Thyroid gland (tissue), 4 donors: ENCODE results near the gene FOXS1. TPM values are rescaled to one million over a fixed set of nuclear protein-coding genes. Genes with fewer than 3 reads are reported as not detected.

ENCODE experiments used
- DNase-seq, 2 donors: peaks; one replicate each; pipeline ENCODE4 v3.0.0-alpha.2; 2019
- H3K27ac ChIP-seq, 3 donors: fragments of 200-600 bp; sonication (generic); 1 replicate in 2 of 3; 2 replicates in 1 of 3; pipeline ENCODE4 v1.5.1; 2016 to 2019; ENCODE audit warnings: mild to moderate bottlenecking in 1 of 3, moderate library complexity in 1 of 3
- H3K27me3 ChIP-seq: fragments of 200-600 bp; sonication (generic); one replicate; pipeline ENCODE4 v1.5.1; 2019
- H3K36me3 ChIP-seq, 2 donors: fragments of 200-600 bp; sonication (generic); one replicate each; pipeline ENCODE4 v1.5.1; 2016 to 2019
- H3K4me1 ChIP-seq, 2 donors: fragments of 200-600 bp; sonication (generic); one replicate each; pipeline ENCODE4 v1.5.1; 2017 to 2019
- H3K4me3 ChIP-seq, 3 donors: fragments of 200-600 bp; sonication (generic); replicated peaks in 1 of 3; 1 replicate in 2 of 3; 2 replicates in 1 of 3; pipeline ENCODE4 v1.5.1; 2016; ENCODE audit warnings: mild to moderate bottlenecking in 1 of 3
- H3K9me3 ChIP-seq: fragments of 200-600 bp; sonication (generic); one replicate; pipeline ENCODE4 v1.5.1; 2017
- POLR2A ChIP-seq, 2 donors: fragments of 450-650 bp; IDR thresholded peaks; one replicate each; pipeline ENCODE4 v1.6.1; 2017; ENCODE audit warnings: antibody characterized with exemption in 2 of 2, mild to moderate bottlenecking in 2 of 2, moderate library complexity in 1 of 2
- WGBS, 2 donors: methylation state at CpG; one replicate each; pipeline ENCODE4 v1.1.5; 2017; 5-methylcytosine and 5-hydroxymethylcytosine counted together
- intact Hi-C: fragments of 100-400 bp; cut with DNase I; formaldehyde crosslinking; loops from one replicate; pipeline ENCODE4 v1.15.1; 2023
- total RNA-seq, 4 donors: library from RNA; depleted of rRNA; stranded (reverse); fragments of >200 nt; gene quantifications; one replicate each; pipeline ENCODE4 v1.2.3, GENCODE V29; 2016
- TF ChIP-seq, protein P1 (sequence below), 6 experiments: fragments of 200-600 bp in 3 of 6; fragments of 450-650 bp in 3 of 6; sonication (generic) in 3 of 6; IDR thresholded peaks; one replicate each; pipeline ENCODE4 v1.5.1; 2016 to 2019; ENCODE audit warnings: antibody characterized with exemption in 6 of 6, mild to moderate bottlenecking in 2 of 6, inconsistent platforms in 1 of 6, moderate library complexity in 1 of 6

Gene FOXS1
- total RNA-seq, 4 donors from 2014 or later: 0.44 to 1.0 TPM; not detected in 2

- H3K4me3 ChIP-seq: peak overlapping the region in 1 of 3 donors; percentile 4
- peaks cover 0 to 3% of the 10 kb centered on the region in 2 donors for H3K4me1 ChIP-seq
- no peak overlapping the region for H3K27ac ChIP-seq
- DNase-seq: peak; percentile 77 to 88
- no peaks in the 10 kb centered on the region for H3K9me3 ChIP-seq
- no peaks in the 10 kb centered on the region for H3K27me3 ChIP-seq
- intact Hi-C loops: no loop called here
- no peaks in the 10 kb centered on the region for H3K36me3 ChIP-seq
- WGBS, 2 donors: 25 to 44% methylated on average over 13 to 36 of the region's 45 CpGs
- TF ChIP-seq POLR2A (IDR thresholded peaks at IDR 0.05): no peak
- TF ChIP-seq, protein P1, sequence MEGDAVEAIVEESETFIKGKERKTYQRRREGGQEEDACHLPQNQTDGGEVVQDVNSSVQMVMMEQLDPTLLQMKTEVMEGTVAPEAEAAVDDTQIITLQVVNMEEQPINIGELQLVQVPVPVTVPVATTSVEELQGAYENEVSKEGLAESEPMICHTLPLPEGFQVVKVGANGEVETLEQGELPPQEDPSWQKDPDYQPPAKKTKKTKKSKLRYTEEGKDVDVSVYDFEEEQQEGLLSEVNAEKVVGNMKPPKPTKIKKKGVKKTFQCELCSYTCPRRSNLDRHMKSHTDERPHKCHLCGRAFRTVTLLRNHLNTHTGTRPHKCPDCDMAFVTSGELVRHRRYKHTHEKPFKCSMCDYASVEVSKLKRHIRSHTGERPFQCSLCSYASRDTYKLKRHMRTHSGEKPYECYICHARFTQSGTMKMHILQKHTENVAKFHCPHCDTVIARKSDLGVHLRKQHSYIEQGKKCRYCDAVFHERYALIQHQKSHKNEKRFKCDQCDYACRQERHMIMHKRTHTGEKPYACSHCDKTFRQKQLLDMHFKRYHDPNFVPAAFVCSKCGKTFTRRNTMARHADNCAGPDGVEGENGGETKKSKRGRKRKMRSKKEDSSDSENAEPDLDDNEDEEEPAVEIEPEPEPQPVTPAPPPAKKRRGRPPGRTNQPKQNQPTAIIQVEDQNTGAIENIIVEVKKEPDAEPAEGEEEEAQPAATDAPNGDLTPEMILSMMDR (IDR thresholded peaks at IDR 0.05): no peak
These were observed 4.0 kb upstream of the FOXS1 start for GRCh38 chr20:31849306-31849930.

DNA sequence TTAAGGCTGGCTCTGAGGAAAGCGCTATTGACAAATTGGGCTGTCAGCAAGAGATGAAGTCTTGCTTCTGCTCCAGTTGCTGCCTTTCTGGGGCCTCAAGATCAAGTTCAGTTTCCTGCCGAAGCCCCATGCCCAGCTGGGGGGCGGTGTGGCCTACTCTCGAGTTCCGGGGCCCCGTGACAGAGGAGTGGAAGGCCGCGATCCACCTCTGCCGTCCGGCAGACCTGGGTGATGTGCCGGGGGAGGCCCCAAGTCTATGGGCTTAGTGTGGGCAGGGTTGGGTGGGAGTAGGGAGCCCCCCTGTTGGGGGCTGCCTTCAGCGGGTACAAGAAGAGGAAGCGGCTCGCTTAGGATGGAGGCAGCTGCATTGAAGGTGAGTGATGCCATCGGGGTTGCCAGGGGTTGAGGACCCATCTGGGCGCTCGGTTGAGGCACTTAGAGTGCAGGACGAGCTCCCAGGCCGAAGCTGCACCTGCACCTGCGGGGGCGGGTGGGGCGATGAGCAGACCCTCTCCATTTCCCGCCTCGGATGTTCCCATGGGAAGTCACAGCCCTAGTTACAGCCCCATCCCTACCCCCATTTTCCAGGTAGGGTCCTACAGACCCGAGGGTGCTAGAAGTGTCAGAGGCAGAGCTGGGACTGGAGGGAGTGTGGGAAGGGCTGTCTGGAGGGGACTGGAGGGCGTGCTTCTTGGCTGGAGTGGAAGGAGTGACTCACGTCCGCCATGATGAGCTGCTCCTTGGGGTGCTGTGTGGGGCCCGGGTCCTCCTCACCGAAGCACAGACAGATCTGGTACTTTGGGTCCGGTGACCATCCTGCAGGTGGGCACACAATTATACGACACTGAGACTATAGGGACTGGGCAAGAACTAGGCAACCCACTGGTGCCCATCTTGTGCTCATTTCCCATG is 2.9 kb upstream of the FOXS1 start:
- WGBS, 2 donors: 88% methylated on average over 19 to 29 of the region's 32 CpGs
- Histone ChIP-seq H3K9me3 (no peaks in the 10 kb centered on the region), H3K4me1 (peaks cover 0 to 6% of the 10 kb centered on the region in 2 donors), H3K36me3 (no peaks in the 10 kb centered on the region), H3K4me3 (no peak overlapping the region), H3K27ac (no peak overlapping the region), H3K27me3 (no peaks in the 10 kb centered on the region)
- intact Hi-C loops: no loop called here
- no peak for DNase-seq
- TF ChIP-seq POLR2A (IDR thresholded peaks at IDR 0.05): no peak
- TF ChIP-seq, protein P1 (IDR thresholded peaks at IDR 0.05): no peak

GRCh38 chr20:31846793-31847138 is 1.4 kb upstream of the FOXS1 start:
- Histone ChIP-seq H3K36me3 (no peaks in the 10 kb centered on the region), H3K4me3 (no peak overlapping the region), H3K9me3 (no peaks in the 10 kb centered on the region), H3K27ac (no peak overlapping the region), H3K4me1 (peaks cover 0 to 10% of the 10 kb centered on the region in 2 donors), H3K27me3 (no peaks in the 10 kb centered on the region)
- WGBS, 2 donors: 73 to 83% methylated on average over 3 of the region's 3 CpGs
- TF ChIP-seq POLR2A (IDR thresholded peaks at IDR 0.05): no peak
- TF ChIP-seq, protein P1 (IDR thresholded peaks at IDR 0.05): no peak
- intact Hi-C loops: no loop called here
- DNase-seq: no peak

DNA sequence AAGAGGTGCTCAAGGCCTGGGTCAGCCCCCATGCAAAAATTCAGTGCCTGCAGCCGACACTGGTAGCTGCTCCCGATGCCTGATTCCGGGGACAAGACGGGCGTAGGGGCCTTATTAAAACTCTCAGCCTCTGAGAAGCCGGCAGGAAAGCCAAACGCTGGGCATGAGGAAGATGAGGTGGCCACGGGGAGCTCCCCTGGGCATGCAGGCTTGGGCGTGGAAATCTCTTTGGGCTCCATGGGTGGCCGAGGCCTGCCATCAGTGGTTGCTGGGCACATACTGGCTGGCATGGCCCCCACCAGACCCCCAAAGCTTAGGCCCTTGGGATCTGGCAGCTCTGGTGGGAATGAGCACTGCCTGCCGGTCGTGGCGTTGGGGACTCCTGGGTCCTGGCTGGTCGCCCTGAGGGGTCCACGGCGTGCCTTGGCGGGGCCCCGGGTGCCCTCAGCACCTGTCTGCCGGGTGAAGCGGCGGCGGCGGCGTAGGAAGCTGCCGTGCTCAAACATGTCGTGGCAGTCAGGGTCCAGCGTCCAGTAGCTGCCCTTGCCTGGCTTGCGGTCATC is 586 bp downstream of the FOXS1 start:
- no peak overlapping the region for H3K4me3 ChIP-seq
- no peaks in the 10 kb centered on the region for H3K27me3 ChIP-seq
- no peaks in the 10 kb centered on the region for H3K9me3 ChIP-seq
- intact Hi-C loops: no loop called here
- H3K4me1 ChIP-seq: peaks cover 0 to 10% of the 10 kb centered on the region in 2 donors
- DNase-seq: no peak
- no peaks in the 10 kb centered on the region for H3K36me3 ChIP-seq
- H3K27ac ChIP-seq: peak overlapping the region in 2 of 3 donors; percentile 24 to 33
- WGBS, 2 donors: 73 to 74% methylated on average over 3 to 11 of the region's 28 CpGs
- no peak for TF ChIP-seq POLR2A (IDR thresholded peaks at IDR 0.05)
- TF ChIP-seq, protein P1 (IDR thresholded peaks at IDR 0.05): no peak
